A549 (cell line): ENCODE data around the gene HERC4.

Experiments
- CEBPB ChIP-seq, 2 experiments: fragments of >200 bp in 1 of 2; sonication (Bioruptor Twin) in 1 of 2; formaldehyde crosslinking in 1 of 2; IDR thresholded peaks; 2 replicates each; pipeline ENCODE4 v1.6.1; 2012 to 2016
- CHD4 ChIP-seq: fragments of 200-600 bp; sonication (generic); IDR thresholded peaks from 2 replicates; pipeline ENCODE4 v1.6.1; 2016; ENCODE audit warnings: antibody characterized with exemption, mild to moderate bottlenecking, borderline replicate concordance
- ESRRA ChIP-seq: fragments of 150-350 bp; IDR thresholded peaks from 2 replicates; pipeline ENCODE4 v1.6.1; 2014; ENCODE audit warnings: mild to moderate bottlenecking, low read length, borderline replicate concordance
- FOSL2 ChIP-seq, 2 experiments: fragments of 450-650 bp in 1 of 2; fragments of >200 bp in 1 of 2; sonication (Bioruptor Twin) in 1 of 2; formaldehyde crosslinking; IDR thresholded peaks; 2 replicates each; pipeline versions ENCODE4 v1.5.0 to v1.6.1; 2016 to 2020; ENCODE audit warnings: mild to moderate bottlenecking in 1 of 2, moderate library complexity in 1 of 2
- POLR2A ChIP-seq: IDR thresholded peaks from 2 replicates; pipeline ENCODE4 v1.6.1; 2012; ENCODE audit warnings: mild to moderate bottlenecking, low read length
- RAD21 ChIP-seq, 2 experiments: fragments of >200 bp in 1 of 2; sonication (Bioruptor Twin) in 1 of 2; formaldehyde crosslinking in 1 of 2; IDR thresholded peaks in 1 of 2; conservative IDR thresholded peaks in 1 of 2; 2 replicates in 1 of 2; 3 replicates in 1 of 2; pipeline ENCODE4 v1.6.1; 2012 to 2018; ENCODE audit warnings: inconsistent platforms in 1 of 2
- RFX5 ChIP-seq: fragments of 450-650 bp; IDR thresholded peaks from 2 replicates; pipeline ENCODE4 v1.7.1; 2014; ENCODE audit warnings: antibody characterized with exemption, mild to moderate bottlenecking, moderate library complexity
- TF ChIP-seq, protein P1 (sequence below): fragments of >200 bp; sonication (Bioruptor Twin); formaldehyde crosslinking; IDR thresholded peaks from 3 replicates; pipeline ENCODE4 v1.5.1; 2016
- TF ChIP-seq, protein P2 (sequence below): IDR thresholded peaks from 2 replicates; pipeline ENCODE4 v1.6.1; 2012

DNA sequence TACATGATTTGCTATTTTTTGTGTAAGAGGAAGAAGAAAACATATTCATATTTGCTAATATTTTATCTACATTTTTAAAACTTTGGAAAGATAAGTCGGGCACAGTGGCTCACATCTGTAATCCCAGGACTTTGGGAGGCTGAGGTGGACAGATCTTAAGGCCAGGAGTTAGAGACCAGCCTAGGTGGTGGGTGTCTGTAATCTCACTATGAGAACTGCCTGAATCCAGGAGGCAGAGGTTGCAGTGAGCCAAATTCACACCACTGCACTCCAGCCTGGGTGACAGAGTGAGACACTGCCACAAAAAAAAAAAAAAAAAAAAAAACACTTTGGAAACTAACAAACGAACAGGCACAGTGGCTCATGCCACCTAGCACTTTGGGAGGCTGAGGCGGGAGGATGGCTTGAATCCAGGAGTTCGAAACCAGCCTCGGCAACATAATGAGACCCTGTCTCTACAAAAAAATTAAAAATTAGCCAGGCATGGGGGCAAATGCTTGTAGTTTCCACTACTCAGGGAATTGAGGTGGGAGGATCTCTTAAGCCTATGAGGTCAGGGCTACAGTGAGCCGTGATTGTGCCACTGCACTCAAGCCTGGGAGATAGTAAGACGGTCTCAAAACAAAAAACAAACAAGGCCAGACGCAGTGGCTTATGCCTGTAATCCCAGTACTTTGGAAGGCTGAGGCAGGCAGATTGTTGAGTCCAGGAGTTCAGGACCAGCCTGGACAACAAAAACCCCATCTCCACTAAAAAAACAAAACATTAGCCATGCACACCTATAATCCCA is 25.6 kb downstream of the HERC4 start:
- TF ChIP-seq FOSL2 (IDR thresholded peaks at IDR 0.05) (no peak), FOSL2 (CRISPR knock-in tag; IDR thresholded peaks at IDR 0.05) (no peak), CEBPB (IDR thresholded peaks at IDR 0.05) (no peak), RAD21 (conservative IDR thresholded peaks at IDR 0.05 in 1 of 2, IDR thresholded peaks at IDR 0.05 in 1 of 2) (no peak), RFX5 (no peak), ESRRA (no peak), CHD4 (no peak), POLR2A (no peak)
- TF ChIP-seq, protein P1, sequence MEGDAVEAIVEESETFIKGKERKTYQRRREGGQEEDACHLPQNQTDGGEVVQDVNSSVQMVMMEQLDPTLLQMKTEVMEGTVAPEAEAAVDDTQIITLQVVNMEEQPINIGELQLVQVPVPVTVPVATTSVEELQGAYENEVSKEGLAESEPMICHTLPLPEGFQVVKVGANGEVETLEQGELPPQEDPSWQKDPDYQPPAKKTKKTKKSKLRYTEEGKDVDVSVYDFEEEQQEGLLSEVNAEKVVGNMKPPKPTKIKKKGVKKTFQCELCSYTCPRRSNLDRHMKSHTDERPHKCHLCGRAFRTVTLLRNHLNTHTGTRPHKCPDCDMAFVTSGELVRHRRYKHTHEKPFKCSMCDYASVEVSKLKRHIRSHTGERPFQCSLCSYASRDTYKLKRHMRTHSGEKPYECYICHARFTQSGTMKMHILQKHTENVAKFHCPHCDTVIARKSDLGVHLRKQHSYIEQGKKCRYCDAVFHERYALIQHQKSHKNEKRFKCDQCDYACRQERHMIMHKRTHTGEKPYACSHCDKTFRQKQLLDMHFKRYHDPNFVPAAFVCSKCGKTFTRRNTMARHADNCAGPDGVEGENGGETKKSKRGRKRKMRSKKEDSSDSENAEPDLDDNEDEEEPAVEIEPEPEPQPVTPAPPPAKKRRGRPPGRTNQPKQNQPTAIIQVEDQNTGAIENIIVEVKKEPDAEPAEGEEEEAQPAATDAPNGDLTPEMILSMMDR: no peak
- TF ChIP-seq, protein P2, sequence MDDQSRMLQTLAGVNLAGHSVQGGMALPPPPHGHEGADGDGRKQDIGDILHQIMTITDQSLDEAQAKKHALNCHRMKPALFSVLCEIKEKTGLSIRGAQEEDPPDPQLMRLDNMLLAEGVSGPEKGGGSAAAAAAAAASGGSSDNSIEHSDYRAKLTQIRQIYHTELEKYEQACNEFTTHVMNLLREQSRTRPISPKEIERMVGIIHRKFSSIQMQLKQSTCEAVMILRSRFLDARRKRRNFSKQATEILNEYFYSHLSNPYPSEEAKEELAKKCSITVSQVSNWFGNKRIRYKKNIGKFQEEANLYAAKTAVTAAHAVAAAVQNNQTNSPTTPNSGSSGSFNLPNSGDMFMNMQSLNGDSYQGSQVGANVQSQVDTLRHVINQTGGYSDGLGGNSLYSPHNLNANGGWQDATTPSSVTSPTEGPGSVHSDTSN: no peak
